Measurements from ENCODE around the gene HBZ.
"Not testable (repeated sequence)": the region's sequence is repeated elsewhere in the genome, so short reads cannot be mapped to it uniquely, and the experiment has no call there.

HBZ gene

DNA sequence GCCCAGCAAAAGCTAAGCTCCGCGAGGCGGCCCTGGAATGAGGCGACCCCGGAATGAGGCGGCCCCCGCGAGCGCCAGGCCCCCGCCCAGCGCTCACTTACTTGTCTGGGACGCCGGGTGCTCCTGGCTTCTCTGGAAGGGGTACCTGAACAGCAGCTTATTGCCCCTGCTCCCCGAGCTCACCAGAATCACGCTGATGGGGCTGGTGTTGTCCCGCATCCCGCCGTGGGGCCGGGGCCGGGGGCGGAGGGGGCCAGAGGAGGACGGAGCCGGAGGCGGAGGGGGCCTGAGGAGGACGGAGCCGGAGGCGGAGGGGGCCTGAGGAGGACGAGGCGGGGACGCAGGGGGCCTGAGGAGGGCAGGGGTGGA is 14.4 kb upstream of the HBZ start:
- DNase-seq = peak; percentile 6

DNA sequence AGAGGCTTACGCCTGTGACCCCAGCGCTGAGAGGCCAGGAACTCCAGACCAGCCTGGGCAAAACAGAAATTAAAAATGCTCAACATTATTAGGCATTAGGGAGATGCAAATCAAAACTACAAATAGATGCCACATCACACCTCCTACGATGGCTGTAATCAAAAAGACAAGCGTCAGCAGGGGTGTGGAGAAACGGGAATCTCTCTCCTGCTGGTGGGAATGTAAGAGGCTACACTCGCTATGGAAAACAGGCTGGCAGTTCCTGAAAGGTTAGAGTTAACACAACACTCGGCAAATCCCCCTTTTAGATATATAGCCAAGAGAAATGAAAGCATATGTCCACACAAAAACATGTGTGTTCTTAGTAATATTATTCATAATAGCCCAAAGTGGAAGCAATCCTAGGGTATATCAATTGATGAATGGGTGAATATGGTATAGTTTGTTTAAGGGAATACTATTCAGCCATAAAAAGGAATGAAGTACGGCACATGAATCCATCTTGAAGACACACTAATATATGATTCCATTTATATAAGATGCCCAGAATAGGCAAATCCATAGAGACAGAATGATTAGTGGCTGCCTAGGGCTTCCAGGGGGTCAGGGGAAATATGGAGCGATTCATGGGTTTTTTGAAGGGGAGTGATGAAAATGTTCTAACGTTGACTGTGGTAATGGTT is 12.1 kb upstream of the HBZ start:
- DNase-seq = no peak

DNA sequence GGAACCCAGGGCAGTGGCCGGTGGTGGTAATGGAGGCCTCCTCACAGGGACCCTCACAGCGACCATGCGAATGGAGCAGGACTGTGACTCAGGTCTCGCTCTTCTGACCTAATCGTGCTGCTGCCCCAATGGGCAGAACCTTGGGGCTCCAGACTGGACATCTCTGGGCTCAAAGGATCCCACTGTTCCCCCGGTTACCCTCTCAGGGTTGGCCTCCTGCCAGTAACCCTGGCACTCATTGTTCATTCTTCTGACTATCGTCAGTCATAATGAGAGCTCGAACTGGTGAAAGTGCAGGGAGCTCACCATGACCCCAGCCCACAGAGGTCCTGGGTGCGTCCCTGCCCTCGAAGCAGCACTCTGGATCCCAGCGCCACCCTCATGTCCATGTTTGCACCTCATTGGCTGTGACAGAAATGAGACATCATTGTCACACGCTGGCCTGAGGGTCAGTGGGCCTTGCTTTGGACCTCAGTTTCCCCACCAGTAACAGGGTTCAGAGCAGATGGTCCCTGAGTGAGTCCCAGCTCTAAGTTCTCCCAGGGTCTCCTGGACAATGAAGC is 10.0 kb upstream of the HBZ start:
- DNase-seq = no peak

DNA sequence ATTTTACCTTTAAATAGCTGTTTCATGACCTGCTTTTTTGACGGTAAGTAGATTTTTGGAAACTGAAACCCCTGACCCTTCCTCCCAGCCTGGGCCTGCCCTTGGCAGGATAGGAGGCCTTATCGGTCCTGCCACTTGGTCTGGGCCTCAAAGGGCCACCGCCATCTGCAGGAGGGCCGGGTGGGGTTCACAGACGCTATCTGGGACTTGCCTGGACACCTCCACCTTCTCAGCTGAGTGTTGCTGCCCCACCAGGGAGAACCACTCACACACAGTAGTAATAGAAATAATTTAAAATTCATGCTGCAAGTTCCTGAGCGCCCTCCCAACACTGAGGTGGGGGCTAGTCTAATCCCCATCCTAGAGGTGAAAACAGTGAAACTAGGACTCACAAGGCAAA is 9.4 kb upstream of the HBZ start:
- no peak for DNase-seq

DNA sequence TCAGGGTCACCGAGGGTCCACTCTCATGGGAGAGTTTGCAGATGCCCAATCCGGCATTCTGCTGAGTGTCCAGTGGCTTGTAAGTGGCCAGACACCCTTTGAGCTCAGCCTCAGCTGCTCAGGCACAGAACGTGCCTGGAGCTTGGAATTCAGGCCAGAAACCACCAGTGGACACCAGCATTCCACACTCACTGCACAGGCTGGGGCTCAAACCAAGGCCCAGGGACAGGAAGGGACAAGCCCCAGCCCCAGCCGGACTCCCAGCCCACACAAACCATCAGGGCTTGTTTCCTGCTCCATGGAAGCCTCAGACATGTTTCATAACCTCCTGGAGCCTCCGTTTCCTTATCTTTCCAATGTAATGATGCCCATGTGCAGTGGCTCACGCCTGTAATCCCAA is 9.0 kb upstream of the HBZ start:
- DNase-seq = no peak

DNA sequence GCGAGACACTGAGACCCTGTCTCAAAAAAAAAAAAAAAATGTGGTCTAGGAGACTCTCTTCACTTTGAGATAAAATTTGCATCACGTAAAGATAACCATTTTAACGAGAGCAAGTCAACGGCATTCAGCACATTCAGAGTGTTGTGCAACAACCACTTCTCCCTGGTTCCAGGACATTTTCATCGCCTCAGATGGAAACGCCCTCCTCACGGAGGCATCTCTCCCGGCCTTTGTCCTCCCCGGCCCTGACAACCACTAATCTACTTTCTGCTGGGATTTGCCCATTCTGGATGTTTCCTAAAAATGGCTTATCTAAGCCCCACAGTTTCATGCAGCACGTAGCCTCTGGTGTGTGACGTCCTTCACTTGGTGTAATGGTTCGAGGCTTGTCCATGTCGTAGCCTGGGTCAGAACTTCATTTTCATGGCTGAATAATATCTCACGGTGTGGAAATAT is 7.6 kb upstream of the HBZ start:
- no peak for DNase-seq

DNA sequence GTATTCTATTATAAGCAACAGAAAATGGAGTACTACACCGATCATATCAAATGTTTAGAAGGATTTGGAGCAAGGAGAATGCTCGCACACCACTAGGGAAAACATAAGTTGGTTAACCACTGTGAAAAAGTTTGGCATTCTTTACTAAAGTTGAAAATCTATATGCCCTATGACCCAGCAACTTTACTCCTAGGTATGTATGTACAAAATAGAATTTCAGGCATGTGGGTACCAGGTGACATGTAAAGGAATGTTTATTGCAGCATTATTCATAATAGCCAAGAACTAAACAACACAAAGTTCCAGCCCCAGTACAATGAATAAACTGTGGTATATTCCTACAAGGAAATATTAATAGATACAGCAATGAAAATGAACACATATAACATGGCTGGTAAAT is 5.8 kb upstream of the HBZ start:
- no peak for DNase-seq

DNA sequence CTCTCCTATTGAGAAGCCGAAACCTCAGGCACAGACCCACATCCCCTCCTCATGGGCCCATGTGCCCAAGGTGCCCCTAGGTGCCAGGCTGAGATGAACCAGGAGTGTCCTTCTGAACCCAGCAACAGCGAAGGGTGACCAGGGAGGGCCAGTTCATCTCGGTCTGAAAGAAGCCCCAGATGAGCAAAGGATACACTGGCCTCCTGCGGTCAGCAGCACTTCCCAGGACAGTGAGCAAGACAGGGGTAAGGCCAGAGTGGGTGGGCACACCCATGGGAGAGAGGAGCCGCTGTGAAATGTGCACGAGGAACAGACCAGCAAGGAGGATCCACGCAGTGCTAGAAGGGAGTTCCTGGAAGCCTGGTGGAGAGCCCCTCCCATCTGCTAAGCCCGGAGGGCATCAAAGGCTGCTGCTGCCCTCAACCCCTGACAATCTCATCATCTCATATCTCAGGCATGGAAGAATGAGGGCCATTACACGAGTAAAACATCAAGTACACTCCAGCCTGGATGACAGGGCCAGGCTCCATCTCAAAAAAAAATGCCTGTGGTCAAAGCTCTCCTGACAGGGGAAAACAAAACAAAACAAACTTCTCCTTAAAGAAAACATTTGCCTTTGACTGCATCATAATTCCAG is 3.3 kb upstream of the HBZ start:
- no peak for DNase-seq

DNA sequence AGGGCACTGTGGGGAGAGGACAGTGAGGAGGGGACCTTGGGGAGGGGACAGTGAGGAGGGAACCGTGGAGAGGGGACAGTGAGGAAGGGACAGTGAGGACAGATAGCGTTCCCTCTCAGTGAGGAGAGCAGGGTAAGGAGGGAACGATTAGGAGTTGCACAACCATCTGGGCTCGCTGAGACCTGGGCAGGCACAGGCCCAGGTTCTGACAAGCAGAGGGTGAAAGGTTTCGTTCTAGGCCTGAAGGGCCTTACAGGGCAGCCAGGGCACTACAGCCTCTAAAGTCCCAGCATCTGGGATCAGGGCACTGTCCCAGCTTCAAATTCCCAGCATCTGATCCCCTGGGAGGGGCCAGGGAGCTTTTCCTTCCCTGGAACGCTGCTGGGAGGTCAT is 681 bp downstream of the HBZ start:
- DNase-seq = not testable (repeated sequence)

DNA sequence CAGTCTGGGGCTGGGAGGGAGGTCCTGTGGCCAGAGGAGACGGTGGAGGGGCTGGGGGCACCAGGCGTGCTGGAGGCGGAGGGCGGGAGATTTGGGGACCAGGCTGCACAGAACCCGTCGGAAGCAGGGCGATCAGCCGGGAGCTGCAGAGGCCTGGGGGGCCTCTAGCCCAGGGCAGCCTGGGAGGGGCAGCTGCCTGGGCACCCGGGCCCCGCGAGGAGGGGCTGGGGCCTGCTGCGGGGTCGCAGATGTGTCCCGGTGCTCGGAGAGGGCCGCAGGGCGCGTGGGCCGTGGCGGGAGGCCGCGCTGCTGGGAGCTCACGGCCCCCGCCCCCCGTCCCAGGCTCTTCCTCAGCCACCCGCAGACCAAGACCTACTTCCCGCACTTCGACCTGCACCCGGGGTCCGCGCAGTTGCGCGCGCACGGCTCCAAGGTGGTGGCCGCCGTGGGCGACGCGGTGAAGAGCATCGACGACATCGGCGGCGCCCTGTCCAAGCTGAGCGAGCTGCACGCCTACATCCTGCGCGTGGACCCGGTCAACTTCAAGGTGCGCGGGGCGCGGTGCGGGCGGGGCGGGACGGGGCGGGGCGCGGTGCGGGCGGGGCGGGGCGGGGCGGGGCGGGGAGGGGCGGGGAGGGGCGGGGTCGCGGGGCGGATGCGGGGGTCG is 1.2 kb downstream of the HBZ start:
- not testable (repeated sequence) for DNase-seq

DNA sequence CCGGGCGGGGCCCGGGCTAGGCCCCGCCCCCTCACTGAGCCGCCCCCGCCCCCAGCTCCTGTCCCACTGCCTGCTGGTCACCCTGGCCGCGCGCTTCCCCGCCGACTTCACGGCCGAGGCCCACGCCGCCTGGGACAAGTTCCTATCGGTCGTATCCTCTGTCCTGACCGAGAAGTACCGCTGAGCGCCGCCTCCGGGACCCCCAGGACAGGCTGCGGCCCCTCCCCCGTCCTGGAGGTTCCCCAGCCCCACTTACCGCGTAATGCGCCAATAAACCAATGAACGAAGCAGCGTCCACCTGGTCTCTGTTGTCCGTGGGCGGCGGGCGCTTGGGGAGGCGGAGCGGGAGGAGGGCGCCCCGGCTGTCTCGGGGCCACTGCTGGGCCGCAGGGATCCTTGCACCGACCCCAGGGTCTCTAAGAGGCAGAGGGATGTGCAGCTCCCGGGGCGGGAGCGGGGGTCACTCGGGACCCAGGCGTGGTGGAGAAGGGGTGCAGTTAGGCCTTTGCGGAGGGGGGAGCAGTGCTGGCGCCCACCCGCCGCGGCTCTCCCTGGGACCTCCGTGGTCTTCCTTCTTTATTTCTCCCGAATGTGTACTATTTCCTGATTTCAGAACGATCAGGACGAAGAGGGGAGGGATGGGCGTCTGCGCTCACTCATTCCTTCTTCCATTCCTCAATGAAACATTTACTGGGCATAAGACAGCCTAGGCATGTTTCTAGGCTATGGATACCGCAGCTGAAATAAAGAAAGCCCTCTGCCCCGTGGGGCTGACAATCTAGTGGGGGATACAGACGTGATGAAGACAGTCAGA is 2.0 kb downstream of the HBZ start:
- DNase-seq = peak; percentile 37

DNA sequence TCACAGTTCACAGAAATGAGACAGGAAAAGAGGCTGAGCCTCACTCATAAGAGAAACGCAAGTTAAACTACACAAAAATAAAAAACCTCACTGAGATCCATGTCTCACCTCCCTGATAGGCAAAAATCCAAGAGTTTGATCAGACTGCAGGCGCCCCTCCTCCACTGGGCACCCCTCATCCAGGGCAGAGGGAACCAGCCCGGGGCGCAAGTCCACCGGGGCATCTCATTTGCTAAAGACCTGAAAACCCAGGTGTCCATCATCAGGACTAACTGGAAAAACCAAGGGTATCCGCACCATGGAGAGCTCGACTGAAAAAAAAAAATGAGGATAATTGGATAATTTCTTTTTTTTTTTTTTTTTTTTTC is 2.6 kb downstream of the HBZ start:
- DNase-seq = no peak

DNA sequence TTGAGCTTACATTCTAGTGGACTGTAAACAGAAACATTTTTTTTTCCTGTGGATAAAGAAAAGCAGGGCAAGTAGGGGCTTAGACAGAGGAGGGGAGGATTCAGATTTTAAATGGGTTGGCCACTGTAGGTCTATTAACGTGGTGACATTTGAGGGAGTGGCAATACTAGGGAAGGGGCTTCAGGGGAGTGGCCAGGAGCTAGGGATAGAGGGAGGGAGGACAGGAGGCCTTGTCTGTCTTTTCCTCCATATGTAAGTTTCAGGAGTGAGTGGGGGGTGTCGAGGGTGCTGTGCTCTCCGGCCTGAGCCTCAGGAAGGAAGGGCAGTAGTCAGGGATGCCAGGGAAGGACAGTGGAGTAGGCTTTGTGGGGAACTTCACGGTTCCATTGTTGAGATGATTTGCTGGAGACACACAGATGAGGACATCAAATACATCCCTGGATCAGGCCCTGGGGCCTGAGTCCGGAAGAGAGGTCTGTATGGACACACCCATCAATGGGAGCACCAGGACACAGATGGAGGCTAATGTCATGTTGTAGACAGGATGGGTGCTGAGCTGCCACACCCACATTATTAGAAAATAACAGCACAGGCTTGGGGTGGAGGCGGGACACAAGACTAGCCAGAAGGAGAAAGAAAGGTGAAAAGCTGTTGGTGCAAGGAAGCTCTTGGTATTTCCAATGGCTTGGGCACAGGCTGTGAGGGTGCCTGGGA is 6.8 kb downstream of the HBZ start:
- DNase-seq = no peak

DNA sequence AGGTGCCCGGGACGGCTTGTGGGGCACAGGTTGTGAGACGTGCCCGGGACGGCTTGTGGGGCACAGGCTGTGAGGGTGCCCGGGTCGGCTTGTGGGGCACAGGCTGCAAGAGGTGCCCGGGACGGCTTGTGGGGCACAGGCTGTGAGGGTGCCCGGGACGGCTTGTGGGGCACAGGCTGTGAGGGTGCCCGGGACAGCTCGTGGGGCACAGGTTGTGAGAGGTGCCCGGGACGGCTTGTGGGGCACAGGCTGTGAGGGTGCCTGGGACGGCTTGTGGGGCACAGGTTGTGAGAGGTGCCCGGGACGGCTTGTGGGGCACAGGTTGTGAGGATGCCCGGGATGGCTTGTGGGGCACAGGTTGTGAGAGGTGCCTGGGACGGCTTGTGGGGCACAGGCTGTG is 7.8 kb downstream of the HBZ start:
- DNase-seq = not testable (repeated sequence)

DNA sequence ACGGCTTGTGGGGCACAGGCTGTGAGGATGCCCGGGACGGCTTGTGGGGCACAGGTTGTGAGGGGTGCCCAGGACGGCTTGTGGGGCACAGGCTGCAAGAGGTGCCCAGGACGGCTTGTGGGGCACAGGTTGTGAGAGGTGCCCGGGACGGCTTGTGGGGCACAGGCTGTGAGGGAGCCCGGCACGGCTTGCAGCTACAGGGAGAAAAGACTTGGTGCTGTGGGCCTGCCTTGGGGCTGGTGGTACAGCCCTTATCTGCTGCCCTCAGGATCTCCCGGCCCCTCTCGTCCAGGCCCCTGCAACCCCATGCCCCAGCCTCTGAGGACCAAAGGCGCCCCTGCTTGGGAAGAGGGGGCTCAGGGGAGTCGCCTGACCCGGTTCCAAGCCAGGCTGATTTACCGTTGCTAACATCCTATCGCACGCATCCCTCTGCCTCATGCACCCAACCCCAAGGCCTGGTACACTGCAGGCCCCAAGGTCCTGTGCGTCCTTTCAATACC is 8.3 kb downstream of the HBZ start:
- no peak for DNase-seq

DNA sequence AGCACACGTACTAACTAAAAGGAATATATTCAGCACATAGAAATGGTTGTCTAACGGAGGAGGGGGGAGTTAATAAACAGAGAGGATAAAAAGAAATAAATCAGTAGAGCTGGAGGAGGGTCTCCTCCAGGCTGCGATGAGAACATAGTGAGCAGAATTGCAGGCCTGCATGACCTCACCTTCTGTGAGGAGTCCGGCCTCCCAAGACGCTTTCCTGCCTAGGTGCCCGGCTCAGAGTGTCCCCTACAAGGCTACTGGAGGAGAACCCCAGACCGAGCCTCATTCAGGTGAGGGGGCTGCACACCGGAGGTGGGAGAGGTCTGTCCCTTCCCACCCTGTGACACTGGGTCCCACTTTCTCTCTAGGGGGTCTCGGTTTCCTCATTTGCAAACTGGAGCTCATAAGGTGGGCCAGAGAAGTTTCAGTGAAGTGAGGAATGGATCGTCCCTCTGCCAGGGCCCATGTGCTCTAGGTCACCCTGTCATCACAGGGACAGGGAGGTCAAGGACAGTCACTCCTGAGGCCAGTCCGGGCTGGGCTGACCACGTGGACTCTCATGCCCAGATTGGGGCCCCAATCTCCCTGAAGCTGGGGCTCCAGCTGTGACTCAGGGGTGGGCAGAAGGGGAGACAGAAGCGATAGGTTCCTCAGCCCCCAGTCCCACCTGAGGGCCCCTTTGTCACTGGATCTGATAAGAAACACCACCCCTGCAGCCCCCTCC is 10.0 kb downstream of the HBZ start:
- no peak for DNase-seq

DNA sequence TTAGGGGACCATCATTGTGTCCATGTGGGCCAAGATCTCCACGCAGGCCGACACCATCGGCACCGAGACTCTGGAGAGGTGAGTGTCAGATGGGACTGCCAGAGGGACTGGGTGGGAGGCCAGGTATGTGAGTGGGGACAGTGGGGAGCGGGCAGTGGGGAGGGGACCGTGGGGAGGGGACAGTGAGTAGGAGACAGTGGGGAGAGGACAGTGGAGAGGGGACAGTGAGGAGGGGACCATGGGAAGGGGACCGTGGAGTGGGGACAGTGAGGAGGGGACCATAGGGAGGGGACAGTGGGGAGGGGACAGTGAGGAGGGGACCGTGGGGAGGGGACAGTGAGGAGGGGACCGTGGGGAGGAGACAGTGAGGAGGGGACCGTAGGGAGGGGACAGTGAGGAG is 10.7 kb downstream of the HBZ start:
- not testable (repeated sequence) for DNase-seq

DNA sequence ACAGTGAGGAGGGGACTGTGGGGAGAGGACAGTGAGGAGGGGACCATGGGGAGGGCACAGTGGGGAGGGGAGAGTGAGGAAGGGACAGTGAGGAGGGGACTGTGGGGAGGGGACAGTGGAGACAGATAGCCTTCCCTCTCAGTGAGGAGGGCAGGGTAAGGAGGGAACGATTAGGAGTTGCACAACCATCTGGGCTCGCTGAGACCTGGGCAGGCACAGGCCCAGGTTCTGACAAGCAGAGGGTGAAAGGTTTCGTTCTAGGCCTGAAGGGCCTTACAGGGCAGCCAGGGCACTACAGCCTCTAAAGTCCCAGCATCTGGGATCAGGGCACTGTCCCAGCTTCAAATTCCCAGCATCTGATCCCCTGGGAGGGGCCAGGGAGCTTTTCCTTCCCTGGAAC is 11.3 kb downstream of the HBZ start:
- DNase-seq = not testable (repeated sequence)

DNA sequence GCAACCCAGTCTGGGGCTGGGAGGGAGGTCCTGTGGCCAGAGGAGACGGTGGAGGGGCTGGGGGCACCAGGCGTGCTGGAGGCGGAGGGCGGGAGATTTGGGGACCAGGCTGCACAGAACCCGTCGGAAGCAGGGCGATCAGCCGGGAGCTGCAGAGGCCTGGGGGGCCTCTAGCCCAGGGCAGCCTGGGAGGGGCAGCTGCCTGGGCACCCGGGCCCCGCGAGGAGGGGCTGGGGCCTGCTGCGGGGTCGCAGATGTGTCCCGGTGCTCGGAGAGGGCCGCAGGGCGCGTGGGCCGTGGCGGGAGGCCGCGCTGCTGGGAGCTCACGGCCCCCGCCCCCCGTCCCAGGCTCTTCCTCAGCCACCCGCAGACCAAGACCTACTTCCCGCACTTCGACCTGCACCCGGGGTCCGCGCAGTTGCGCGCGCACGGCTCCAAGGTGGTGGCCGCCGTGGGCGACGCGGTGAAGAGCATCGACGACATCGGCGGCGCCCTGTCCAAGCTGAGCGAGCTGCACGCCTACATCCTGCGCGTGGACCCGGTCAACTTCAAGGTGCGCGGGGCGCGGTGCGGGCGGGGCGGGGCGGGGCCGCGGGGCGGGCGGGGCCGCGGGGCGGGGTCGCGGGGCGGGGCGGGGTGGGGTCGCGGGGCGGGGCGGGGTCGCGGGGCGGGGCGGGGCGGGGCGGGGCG is 11.8 kb downstream of the HBZ start:
- DNase-seq = not testable (repeated sequence)

DNA sequence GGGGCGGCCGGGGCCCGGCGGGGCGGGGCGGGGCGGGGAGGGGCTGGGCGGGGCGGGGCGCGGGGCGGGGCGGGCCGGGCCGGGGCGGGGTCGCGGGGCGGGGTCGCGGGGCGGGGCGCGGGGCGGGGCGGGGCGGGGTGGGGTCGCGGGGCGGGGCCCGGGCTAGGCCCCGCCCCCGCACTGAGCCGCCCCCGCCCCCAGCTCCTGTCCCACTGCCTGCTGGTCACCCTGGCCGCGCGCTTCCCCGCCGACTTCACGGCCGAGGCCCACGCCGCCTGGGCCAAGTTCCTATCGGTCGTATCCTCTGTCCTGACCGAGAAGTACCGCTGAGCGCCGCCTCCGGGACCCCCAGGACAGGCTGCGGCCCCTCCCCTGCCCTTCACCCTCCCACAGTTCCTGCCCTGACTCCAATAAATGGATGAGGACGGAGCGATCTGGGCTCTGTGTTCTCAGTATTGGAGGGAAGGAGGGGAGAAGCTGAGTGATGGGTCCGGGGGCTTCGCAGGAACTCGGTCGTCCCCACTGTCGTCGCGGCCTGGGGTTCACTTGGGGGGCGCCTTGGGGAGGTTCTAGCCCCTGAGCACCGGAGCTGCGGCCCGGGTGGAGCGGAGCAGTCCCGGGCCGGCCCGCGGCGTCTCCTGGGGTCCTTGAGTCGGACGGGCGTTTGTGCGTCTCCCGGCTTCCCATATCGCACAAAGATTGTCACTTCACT is 12.5 kb downstream of the HBZ start:
- peak; percentile 47 for DNase-seq
